ENCODE results near the gene PARD3.

PARD3 gene

DNA sequence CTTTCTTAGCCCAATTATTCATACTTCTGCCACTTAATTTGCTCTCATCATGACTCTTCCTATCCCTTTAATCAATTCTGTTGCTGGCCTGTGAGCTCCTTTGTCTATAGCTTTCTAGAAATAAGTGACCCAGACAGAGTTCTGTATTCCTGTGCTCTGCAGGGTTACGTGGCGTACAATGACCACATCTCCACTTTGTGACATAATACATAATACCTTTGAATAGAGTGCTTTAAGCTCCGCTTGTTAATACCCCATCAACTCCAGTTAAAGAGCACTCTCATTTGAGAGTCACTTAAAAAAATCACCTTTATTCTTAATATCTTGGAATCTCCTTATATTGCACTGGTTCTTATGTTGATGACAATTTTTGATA is 619.0 kb downstream of the PARD3 start:
- no peak overlapping the region for H3K23ac ChIP-seq (ENCODE audit: low read length)
- H3K36me3 ChIP-seq (ENCODE audit: control insufficient read depth in 1 of 2, insufficient read depth in 2 of 2, low read length in 2 of 2), result no peaks in the 10 kb centered on the region
- H2BK120ac ChIP-seq (ENCODE audit: insufficient read depth, low read length, poor library complexity), result no peak overlapping the region
- H3K9ac ChIP-seq (ENCODE audit: low read length), result no peak overlapping the region
- no peak overlapping the region for H2BK12ac ChIP-seq (ENCODE audit: low read length)
- H4K8ac ChIP-seq (ENCODE audit: low read depth, low read length), result no peak overlapping the region
- H3K9me3 ChIP-seq (ENCODE audit: insufficient read depth, low read depth, low read length), result no peaks in the 10 kb centered on the region
- no peak overlapping the region for H3K27ac ChIP-seq (ENCODE audit: low read depth, low read length)
- H2AFZ ChIP-seq (ENCODE audit: insufficient read depth, low read length, poor library complexity), result no peak overlapping the region
- no peak overlapping the region for H4K91ac ChIP-seq (ENCODE audit: low read depth, low read length)
- no peaks in the 10 kb centered on the region for H3K79me2 ChIP-seq (ENCODE audit: control insufficient read depth, insufficient read depth, low read length, poor library complexity)
- no peak overlapping the region for H3K4ac ChIP-seq (ENCODE audit: low read depth, low read length)
- H4K12ac ChIP-seq (ENCODE audit: low read depth, low read length), result no peak overlapping the region
- no peak overlapping the region for H2BK5ac ChIP-seq (ENCODE audit: low read depth, low read length, poor library complexity)
- H3K79me1 ChIP-seq (ENCODE audit: low read length), result no peaks in the 10 kb centered on the region
- WGBS (ENCODE audit: extremely low coverage, insufficient coverage, insufficient read length), result no CpG with 5 or more reads among the region's 3 CpGs
- no peak overlapping the region for H3K4me2 ChIP-seq (ENCODE audit: low read length)
- H3K14ac ChIP-seq (ENCODE audit: low read length), result no peak overlapping the region
- H3K4me1 ChIP-seq (ENCODE audit: control insufficient read depth in 1 of 2, insufficient read depth in 2 of 2, low read length in 2 of 2), result no peaks in the 10 kb centered on the region
- H3K18ac ChIP-seq (ENCODE audit: low read length), result no peak overlapping the region
- H3K4me3 ChIP-seq (ENCODE audit: low read depth, low read length), result no peak overlapping the region
- no peak overlapping the region for H2AK5ac ChIP-seq (ENCODE audit: low read length)
- no peaks in the 10 kb centered on the region for H3K27me3 ChIP-seq (ENCODE audit: insufficient read depth, low read length)
- DNase-seq, result no peak

- H2BK5ac ChIP-seq (ENCODE audit: low read depth, low read length, poor library complexity), result no peak overlapping the region
Measured at GRCh38 chr10:34195364-34196057, 619.6 kb downstream of the PARD3 start.

DNA sequence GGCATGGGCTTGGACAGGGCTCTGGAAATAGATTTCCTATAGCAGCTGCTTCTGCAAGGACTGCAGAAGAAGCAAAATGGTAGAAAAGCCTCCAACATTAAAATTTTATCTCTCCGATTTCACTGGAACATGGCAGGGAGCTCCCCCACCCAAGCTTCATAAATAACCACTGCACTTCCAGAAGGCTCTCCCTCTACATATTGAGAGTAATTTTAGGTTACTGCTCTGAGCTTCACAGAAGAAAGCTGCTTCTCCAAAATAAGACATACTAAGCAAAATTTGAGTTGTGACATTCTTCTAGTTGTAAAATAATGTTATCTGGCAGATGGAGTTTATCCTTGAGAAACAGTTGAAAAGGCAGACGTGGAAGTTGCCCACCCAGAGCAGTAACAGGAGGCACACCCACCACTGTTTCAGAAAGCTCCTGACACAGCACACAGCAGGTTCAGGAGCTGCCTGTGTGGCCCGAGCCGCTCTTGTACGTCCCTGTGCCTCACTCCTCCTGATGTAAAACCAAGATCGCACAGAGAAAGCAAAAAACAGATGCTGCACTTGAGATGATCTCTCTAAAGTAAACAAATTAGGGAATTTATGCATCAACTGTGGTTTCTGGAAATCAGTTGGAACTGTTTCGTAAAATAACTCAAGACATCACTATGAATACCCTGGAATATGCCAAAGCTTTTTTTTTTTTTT is 621.0 kb downstream of the PARD3 start:
- no peak overlapping the region for H4K91ac ChIP-seq (ENCODE audit: low read depth, low read length)
- no peak overlapping the region for H2AFZ ChIP-seq (ENCODE audit: insufficient read depth, low read length, poor library complexity)
- H3K27me3 ChIP-seq (ENCODE audit: insufficient read depth, low read length), result no peaks in the 10 kb centered on the region
- H3K79me2 ChIP-seq (ENCODE audit: control insufficient read depth, insufficient read depth, low read length, poor library complexity), result no peaks in the 10 kb centered on the region
- no peak overlapping the region for H3K4ac ChIP-seq (ENCODE audit: low read depth, low read length)
- H3K4me1 ChIP-seq (ENCODE audit: control insufficient read depth in 1 of 2, insufficient read depth in 2 of 2, low read length in 2 of 2), result peaks cover 0 to 4% of the 10 kb centered on the region in 2 experiments
- H3K27ac ChIP-seq (ENCODE audit: low read depth, low read length), result no peak overlapping the region
- no peak overlapping the region for H3K4me3 ChIP-seq (ENCODE audit: low read depth, low read length)
- WGBS (ENCODE audit: extremely low coverage, insufficient coverage, insufficient read length), result no CpG with 5 or more reads among the region's 7 CpGs
- H3K14ac ChIP-seq (ENCODE audit: low read length), result no peak overlapping the region
- H2BK5ac ChIP-seq (ENCODE audit: low read depth, low read length, poor library complexity), result no peak overlapping the region
- DNase-seq, result no peak
- H3K36me3 ChIP-seq (ENCODE audit: control insufficient read depth in 1 of 2, insufficient read depth in 2 of 2, low read length in 2 of 2), result no peaks in the 10 kb centered on the region
- no peaks in the 10 kb centered on the region for H3K79me1 ChIP-seq (ENCODE audit: low read length)
- H3K9ac ChIP-seq (ENCODE audit: low read length), result no peak overlapping the region
- H3K18ac ChIP-seq (ENCODE audit: low read length), result no peak overlapping the region
- no peak overlapping the region for H4K12ac ChIP-seq (ENCODE audit: low read depth, low read length)
- no peaks in the 10 kb centered on the region for H3K9me3 ChIP-seq (ENCODE audit: insufficient read depth, low read depth, low read length)
- no peak overlapping the region for H3K4me2 ChIP-seq (ENCODE audit: low read length)
- no peak overlapping the region for H4K8ac ChIP-seq (ENCODE audit: low read depth, low read length)
- H2AK5ac ChIP-seq (ENCODE audit: low read length), result no peak overlapping the region
- no peak overlapping the region for H2BK120ac ChIP-seq (ENCODE audit: insufficient read depth, low read length, poor library complexity)
- H2BK12ac ChIP-seq (ENCODE audit: low read length), result no peak overlapping the region
- H3K23ac ChIP-seq (ENCODE audit: low read length), result no peak overlapping the region

More at GRCh38 chr10:34195364-34196057, 619.6 kb downstream of the PARD3 start:
- H3K27me3 ChIP-seq (ENCODE audit: insufficient read depth, low read length), result no peaks in the 10 kb centered on the region
- H3K79me1 ChIP-seq (ENCODE audit: low read length), result no peaks in the 10 kb centered on the region
- no peak overlapping the region for H4K8ac ChIP-seq (ENCODE audit: low read depth, low read length)
- no CpG with 5 or more reads among the region's 8 CpGs for WGBS (ENCODE audit: extremely low coverage, insufficient coverage, insufficient read length)
- H3K18ac ChIP-seq (ENCODE audit: low read length), result no peak overlapping the region
- H3K4ac ChIP-seq (ENCODE audit: low read depth, low read length), result no peak overlapping the region
- H3K23ac ChIP-seq (ENCODE audit: low read length), result no peak overlapping the region
- peaks cover 0 to 3% of the 10 kb centered on the region in 2 experiments for H3K4me1 ChIP-seq (ENCODE audit: control insufficient read depth in 1 of 2, insufficient read depth in 2 of 2, low read length in 2 of 2)
- H4K12ac ChIP-seq (ENCODE audit: low read depth, low read length), result no peak overlapping the region
- H2AFZ ChIP-seq (ENCODE audit: insufficient read depth, low read length, poor library complexity), result no peak overlapping the region
- H3K36me3 ChIP-seq (ENCODE audit: control insufficient read depth in 1 of 2, insufficient read depth in 2 of 2, low read length in 2 of 2), result no peaks in the 10 kb centered on the region
- no peak overlapping the region for H2BK12ac ChIP-seq (ENCODE audit: low read length)
- H2AK5ac ChIP-seq (ENCODE audit: low read length), result no peak overlapping the region
- no peak overlapping the region for H3K27ac ChIP-seq (ENCODE audit: low read depth, low read length)
- no peak overlapping the region for H3K9ac ChIP-seq (ENCODE audit: low read length)
- no peak overlapping the region for H3K4me2 ChIP-seq (ENCODE audit: low read length)
- H3K4me3 ChIP-seq (ENCODE audit: low read depth, low read length), result no peak overlapping the region
- no peaks in the 10 kb centered on the region for H3K79me2 ChIP-seq (ENCODE audit: control insufficient read depth, insufficient read depth, low read length, poor library complexity)
- H3K14ac ChIP-seq (ENCODE audit: low read length), result no peak overlapping the region
- no peaks in the 10 kb centered on the region for H3K9me3 ChIP-seq (ENCODE audit: insufficient read depth, low read depth, low read length)
- no peak for DNase-seq
- H2BK120ac ChIP-seq (ENCODE audit: insufficient read depth, low read length, poor library complexity), result no peak overlapping the region
- H4K91ac ChIP-seq (ENCODE audit: low read depth, low read length), result no peak overlapping the region

DNA sequence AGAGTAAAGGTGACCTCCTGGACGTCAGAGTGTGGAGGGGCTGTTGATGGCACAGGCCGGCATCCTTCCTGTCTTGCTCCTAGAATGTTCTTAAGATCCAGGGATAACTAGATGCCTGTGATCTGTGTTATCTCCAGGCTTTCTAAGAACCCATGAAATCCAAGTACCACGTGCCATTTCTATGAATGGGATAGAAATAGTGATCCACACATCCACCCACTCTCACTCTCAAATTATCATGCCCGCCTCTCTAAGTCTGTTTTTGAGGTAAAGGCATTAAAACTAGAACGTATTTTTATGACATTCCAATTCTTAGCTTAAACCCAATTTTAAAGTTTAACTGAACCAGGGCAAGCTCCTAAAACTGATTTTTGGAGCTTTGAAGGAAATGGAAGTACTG is 622.5 kb downstream of the PARD3 start:
- WGBS (ENCODE audit: extremely low coverage, insufficient coverage, insufficient read length), result no CpG with 5 or more reads among the region's 5 CpGs

More for the DNA sequence above, 622.5 kb downstream of the PARD3 start:
- H3K4me3 ChIP-seq (ENCODE audit: low read depth, low read length), result no peak overlapping the region
- H3K27me3 ChIP-seq (ENCODE audit: insufficient read depth, low read length), result no peaks in the 10 kb centered on the region
- no peak overlapping the region for H2AFZ ChIP-seq (ENCODE audit: insufficient read depth, low read length, poor library complexity)
- no peaks in the 10 kb centered on the region for H3K79me1 ChIP-seq (ENCODE audit: low read length)
- no peak for DNase-seq
- H3K4me1 ChIP-seq (ENCODE audit: control insufficient read depth in 1 of 2, insufficient read depth in 2 of 2, low read length in 2 of 2), result peaks cover 0 to 4% of the 10 kb centered on the region in 2 experiments
- H3K79me2 ChIP-seq (ENCODE audit: control insufficient read depth, insufficient read depth, low read length, poor library complexity), result no peaks in the 10 kb centered on the region
- H2AK5ac ChIP-seq (ENCODE audit: low read length), result no peak overlapping the region
- H3K23ac ChIP-seq (ENCODE audit: low read length), result no peak overlapping the region
- no peak overlapping the region for H2BK5ac ChIP-seq (ENCODE audit: low read depth, low read length, poor library complexity)
- no peaks in the 10 kb centered on the region for H3K36me3 ChIP-seq (ENCODE audit: control insufficient read depth in 1 of 2, insufficient read depth in 2 of 2, low read length in 2 of 2)
- no peak overlapping the region for H2BK120ac ChIP-seq (ENCODE audit: insufficient read depth, low read length, poor library complexity)
- H3K4me2 ChIP-seq (ENCODE audit: low read length), result no peak overlapping the region
- no peak overlapping the region for H2BK12ac ChIP-seq (ENCODE audit: low read length)
- no peak overlapping the region for H3K27ac ChIP-seq (ENCODE audit: low read depth, low read length)
- no peak overlapping the region for H4K12ac ChIP-seq (ENCODE audit: low read depth, low read length)
- no peak overlapping the region for H3K4ac ChIP-seq (ENCODE audit: low read depth, low read length)
- no peaks in the 10 kb centered on the region for H3K9me3 ChIP-seq (ENCODE audit: insufficient read depth, low read depth, low read length)
- H3K14ac ChIP-seq (ENCODE audit: low read length), result no peak overlapping the region
- no peak overlapping the region for H3K9ac ChIP-seq (ENCODE audit: low read length)
- no peak overlapping the region for H4K8ac ChIP-seq (ENCODE audit: low read depth, low read length)
- H4K91ac ChIP-seq (ENCODE audit: low read depth, low read length), result no peak overlapping the region
- H3K18ac ChIP-seq (ENCODE audit: low read length), result no peak overlapping the region

Measured in trophoblast cell (in vitro differentiated cells and primary cell).